Islet precursor cell (in vitro differentiated cells): ENCODE measurements around the gene KCTD14.
"Not testable (repeated sequence)": the region's sequence is repeated elsewhere in the genome, so short reads cannot be mapped to it uniquely, and the experiment has no call there.

Source experiments
- DNase-seq: peaks from one replicate; pipeline ENCODE4 v3.0.0-alpha.2; 2018

Gene KCTD14

DNA sequence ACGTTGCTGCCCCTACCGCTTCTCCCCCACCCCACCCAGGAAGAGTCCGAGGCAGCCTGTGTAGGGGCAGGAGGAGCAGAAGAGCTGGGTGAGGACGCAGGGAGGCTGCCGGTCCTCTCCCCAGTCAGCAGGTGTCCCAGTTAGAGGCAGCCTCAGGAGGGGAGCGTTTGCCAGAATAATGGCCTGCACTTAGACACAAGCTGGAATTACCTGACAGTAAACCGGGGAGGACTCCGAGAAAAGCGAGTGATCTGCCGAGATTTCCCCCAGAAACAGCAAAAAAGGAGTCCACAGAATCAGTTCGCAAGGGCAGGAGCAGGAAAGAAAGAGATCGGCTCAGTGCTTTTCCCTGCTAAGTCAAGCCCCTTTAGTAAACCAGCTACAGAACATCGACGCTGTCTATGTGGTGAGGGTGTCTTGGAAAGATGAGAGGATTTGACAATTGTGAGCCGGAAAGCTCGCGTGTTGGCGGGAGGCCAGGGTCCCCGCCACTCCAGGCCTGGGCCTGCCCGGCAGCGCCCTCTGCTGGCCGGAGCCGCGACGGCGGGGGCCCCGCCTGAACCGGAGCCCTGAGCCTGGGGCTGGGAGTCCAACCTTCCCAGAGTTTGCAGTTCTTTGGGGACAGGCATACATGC lies 22.9 kb upstream of the KCTD14 start:
- peak; percentile 87 for DNase-seq

- no peak for DNase-seq
These were observed 21.6 kb upstream of the KCTD14 start for GRCh38 chr11:78044706-78045105.

GRCh38 chr11:78041843-78042440 lies 18.9 kb upstream of the KCTD14 start:
- DNase-seq, result no peak

GRCh38 chr11:78041380-78041719 lies 18.3 kb upstream of the KCTD14 start:
- DNase-seq, result not testable (repeated sequence)

DNA sequence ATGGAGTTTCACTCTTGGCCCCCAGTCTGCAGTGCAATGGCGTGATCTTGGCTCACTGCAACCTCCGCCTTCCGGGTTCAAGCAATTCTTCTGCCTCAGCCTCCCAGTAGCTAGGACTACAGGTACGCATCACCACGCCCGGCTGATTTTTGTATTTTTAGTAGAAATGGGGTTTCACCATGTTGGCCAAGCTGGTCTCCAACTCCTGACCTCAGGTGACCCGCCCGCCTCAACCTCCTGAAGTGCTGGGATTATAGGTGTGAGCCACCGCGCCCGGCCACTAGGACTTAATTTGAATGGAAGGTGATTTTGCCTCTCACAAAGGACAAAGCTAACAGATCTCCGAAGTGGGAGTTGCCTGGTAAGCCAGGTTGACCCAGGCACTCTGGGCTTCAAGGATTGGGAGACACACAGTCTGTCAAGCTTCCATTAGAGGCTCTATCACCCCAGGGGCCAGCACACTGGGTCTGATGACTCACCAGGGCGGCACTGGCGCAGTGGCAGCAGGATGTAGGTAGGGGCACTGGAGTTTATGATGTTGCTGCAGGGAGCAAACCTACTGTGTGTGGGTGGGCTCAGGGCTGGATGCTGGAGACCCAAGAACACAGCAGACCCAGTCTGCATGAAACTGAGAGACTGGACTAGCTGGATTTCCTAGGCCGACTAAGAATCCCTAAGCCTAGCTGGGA lies 17.8 kb upstream of the KCTD14 start:
- DNase-seq, result no peak

DNA sequence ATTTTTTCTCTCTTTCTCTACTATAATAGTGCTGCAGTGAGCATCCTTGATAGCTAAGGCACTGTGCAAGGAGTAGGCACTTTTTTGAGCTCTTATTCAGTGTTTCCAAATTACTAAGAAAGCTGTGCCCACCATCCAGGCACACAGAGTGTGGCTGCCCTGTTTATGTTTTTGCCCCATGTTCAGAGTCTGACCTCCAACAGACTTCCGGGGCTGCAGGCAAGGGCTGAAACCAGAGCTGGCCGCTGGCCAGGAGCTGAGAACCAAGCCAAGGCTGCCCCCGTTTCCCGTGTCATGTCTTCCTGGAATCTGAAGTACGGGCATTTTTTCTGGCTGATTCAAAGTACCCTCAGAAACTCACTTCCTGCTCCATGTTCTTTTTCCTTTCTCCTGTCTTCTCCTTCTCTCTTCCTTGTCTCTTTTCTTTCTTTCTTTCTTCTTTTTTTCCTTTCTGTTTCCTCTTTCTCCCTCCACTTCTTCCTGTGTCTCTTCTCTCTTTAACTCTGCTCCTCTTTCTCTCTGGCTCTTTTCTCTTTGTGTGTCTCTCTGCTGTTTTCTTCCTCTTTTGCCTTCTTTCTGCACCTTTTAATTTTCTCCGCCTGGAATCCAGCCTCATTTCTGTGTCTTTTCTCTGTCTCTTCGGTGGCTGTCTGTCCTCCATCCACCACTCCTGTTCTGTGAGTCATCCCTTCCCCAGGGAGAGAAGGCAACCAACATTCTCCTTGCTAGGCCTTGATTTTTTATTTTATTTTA lies 17.0 kb upstream of the KCTD14 start:
- peak; percentile 65 for DNase-seq

- DNase-seq, result no peak
These were observed 16.4 kb upstream of the KCTD14 start for GRCh38 chr11:78039391-78039918.

DNA sequence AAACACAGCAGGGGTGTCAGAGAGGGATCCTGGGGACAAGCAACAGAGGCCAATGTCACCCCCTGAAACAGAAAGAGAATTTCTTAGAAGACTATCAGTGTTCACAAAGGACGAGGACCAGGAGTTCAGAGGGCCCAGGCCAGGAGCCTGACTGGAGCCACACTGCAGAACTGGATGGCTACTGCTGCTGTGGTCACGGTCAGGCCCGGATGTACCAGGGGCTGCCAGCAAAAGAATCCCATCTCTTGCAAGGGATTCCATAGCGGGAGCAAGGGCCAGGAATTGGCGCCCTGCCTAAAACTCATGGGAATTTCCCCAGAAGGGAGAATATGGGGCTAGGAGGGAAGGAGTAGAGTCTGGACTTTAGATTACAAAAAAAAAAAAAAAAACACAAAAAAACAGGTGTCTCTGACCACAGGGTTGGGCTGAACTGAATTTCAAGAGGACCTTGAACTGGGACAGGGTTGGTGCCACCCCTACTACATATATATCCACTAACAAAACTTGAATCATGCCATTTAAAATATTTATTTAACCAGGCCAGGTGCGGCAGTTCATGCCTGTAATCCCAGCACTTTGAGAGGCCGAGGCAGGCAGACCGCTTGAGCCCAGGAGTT lies 15.7 kb upstream of the KCTD14 start:
- no peak for DNase-seq

- DNase-seq, result no peak
These were observed 14.9 kb upstream of the KCTD14 start for GRCh38 chr11:78037825-78038620.

GRCh38 chr11:78037056-78037455 lies 14.0 kb upstream of the KCTD14 start:
- DNase-seq, result peak; percentile 64

DNA sequence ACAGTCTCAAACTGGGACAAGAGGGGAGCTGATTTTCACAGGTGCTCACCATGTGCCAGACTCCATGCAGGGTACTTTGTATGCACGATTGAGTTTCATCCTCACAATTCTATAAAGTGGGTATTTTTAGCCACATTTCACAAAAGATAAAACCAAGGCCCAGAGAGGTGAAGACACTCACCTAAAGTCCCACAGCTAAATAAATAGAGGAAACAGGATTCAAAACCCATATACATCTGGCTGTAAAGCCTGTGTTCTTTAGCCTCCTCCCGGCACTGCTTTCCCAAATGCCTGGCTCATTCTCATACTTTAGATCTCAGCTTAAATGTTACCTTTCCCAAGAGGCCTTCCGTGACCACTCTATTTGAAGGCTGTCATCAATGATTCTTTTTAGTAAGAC lies 13.2 kb upstream of the KCTD14 start:
- no peak for DNase-seq

- DNase-seq, result no peak
These were observed 11.5 kb upstream of the KCTD14 start for GRCh38 chr11:78034623-78035022.

- DNase-seq, result no peak
These were observed 10.0 kb upstream of the KCTD14 start for GRCh38 chr11:78033040-78033439.

DNA sequence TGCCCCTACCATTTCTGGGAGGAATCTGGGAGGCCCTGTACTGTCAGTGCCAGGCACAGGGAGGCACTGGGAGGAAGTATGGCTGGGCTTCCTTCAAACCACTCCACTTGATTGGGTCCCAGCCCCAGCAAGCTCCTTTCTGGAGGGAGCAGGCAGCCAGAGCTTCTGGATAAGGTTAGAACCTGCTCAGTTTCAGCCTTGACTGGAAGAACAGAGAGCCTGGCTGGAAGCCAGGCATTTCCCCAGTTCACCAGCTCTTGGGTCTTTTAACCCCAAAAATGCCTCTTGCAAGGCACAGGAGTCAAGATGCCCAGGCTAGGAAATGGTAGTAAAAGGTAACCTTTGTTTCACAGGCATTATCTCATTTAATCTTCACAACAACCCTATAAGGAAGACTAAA lies 9.0 kb upstream of the KCTD14 start:
- no peak for DNase-seq

GRCh38 chr11:78031629-78032028 lies 8.6 kb upstream of the KCTD14 start:
- no peak for DNase-seq

- DNase-seq, result no peak
These were observed 7.6 kb upstream of the KCTD14 start for GRCh38 chr11:78030429-78031325.

DNA sequence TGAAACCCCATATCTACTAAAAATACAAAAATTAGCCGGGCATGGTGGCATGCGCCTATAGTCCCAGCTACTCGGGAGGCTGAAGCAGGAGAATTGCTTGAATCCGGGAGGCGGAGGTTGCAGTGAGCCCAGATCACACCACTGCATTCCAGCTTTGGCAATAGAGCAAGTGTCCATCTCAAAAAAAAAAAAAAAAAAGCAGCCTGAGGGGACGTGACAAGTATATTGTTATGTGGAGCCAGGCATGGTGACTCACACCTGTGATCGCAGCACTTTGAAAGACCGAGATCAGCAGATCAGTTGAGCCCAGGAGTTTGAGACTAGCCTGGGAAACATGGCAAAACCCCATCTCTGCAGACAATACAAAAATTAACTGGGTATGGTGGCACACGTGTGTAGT lies 5.3 kb upstream of the KCTD14 start:
- peak; percentile 65 for DNase-seq

DNA sequence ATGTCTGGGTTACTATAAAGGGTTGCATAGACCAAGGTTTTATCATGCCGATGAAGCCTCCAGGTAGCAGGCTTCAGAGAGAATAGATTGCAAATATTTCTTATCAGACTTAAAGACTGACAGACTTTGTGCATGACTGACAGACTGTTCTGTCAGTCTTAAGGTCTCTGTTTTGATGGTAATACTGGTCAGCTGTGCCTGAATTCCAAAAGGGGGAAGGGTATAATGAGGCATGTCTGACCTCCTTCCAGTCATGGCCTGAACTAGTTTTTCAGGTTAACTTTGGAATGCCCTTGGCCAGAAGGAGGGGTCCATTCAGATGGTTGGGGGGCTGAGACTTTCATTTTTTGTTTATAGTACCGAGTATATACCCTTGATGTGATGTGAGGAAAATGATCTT lies 4.7 kb upstream of the KCTD14 start:
- no peak for DNase-seq

GRCh38 chr11:78025378-78025777 lies 2.3 kb upstream of the KCTD14 start:
- DNase-seq, result no peak

- DNase-seq, result no peak
These were observed 350 bp upstream of the KCTD14 start for GRCh38 chr11:78023426-78023825.

- no peak for DNase-seq
These were observed 1.5 kb downstream of the KCTD14 start for GRCh38 chr11:78021611-78022010.
